ENCODE results near the gene PFN1.

DNA sequence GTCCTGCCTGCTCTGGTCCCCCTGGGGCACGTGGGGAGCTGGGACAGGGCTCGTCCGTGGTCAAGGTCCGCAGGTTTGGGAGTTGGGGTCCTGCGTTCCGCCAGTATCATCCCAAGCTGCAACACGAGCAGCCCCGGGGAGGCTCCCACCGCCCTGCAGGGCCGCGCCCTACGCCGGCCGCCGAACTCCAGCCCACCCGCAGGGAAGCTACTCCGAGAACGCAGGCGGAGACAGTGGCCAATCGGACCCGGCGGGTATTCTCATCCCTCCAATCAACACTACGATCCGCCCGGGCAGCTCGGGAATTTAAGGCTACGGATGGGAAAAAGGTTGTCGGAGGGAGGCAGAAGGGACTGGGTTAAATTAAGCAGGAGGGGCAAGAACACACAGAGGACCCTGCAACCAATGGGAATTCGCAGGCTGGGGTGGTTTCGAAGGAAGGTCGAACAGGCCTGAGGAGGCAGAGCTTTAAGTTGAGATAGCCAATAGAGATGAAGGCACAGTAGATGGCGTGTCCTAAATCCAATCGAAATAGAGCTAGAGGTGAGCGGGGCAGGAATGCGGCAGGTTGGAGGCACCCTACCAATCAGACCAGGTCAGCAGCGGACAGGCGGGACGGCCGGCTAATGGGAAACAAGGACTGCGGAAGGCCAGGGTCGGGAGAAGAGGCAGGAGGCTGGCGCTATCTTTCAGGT, 18.7 kb upstream of the PFN1 start:
- no peak for TF ChIP-seq EZH2 (IDR thresholded peaks at IDR 0.05; ENCODE audit: insufficient read depth, poor library complexity, severe bottlenecking)
- no peak for TF ChIP-seq EZH2phosphoT487 (IDR thresholded peaks at IDR 0.05; ENCODE audit: insufficient read depth, low read depth)
